Large intestine (tissue), 3 donors: ENCODE data around the gene ABR. TPM values are rescaled to one million over a fixed set of nuclear protein-coding genes. Genes with fewer than 3 reads are reported as not detected.

Experiments used
- DNase-seq, 2 donors: peaks; one replicate each; pipeline versions ENCODE4 v3.0.0 to v3.0.0-alpha.2; 2013
- H3K27ac ChIP-seq: one replicate; pipeline ENCODE4 v1.5.1; 2013; ENCODE audit warnings: low read length
- H3K27me3 ChIP-seq: 2 replicates; pipeline ENCODE4 v1.6.1; 2013; ENCODE audit warnings: low read length; ENCODE audit not compliant: control insufficient read depth, insufficient read depth
- H3K36me3 ChIP-seq: 2 replicates; pipeline ENCODE4 v1.6.1; 2013; ENCODE audit warnings: low read length; ENCODE audit not compliant: control insufficient read depth, insufficient read depth
- H3K4me1 ChIP-seq: one replicate; pipeline ENCODE4 v1.6.1; 2013; ENCODE audit warnings: low read length; ENCODE audit not compliant: control insufficient read depth, insufficient read depth
- H3K4me3 ChIP-seq: one replicate; pipeline ENCODE4 v1.5.1; 2013; ENCODE audit warnings: low read length
- H3K9me3 ChIP-seq: one replicate; pipeline ENCODE4 v1.6.1; 2013; ENCODE audit warnings: mild to moderate bottlenecking, low read depth, low read length, moderate library complexity; ENCODE audit not compliant: control insufficient read depth
- WGBS: methylation state at CpG from one replicate; pipeline ENCODE4 v1.1.5; 2013; ENCODE audit warnings: low lambda C conversion rate; ENCODE audit not compliant: insufficient coverage; 5-methylcytosine and 5-hydroxymethylcytosine counted together
- polyA plus RNA-seq: library from polyadenylated mRNA; unstranded; fragments of 120-200 nt; gene quantifications from one replicate; pipeline ENCODE4 v1.2.1, GENCODE V29; 2013

Gene ABR
- polyA plus RNA-seq, 1 donor = 125 TPM

- Histone ChIP-seq H3K9me3 (no peaks in the 10 kb centered on the region), H3K36me3 (no peaks in the 10 kb centered on the region), H3K27ac (no peak overlapping the region), H3K4me3 (no peak overlapping the region), H3K4me1 (no peaks in the 10 kb centered on the region), H3K27me3 (peaks cover 15% of the 10 kb centered on the region)
- no CpG with 5 or more reads among the region's 8 CpGs for WGBS
- no peak for DNase-seq
Observed at GRCh38 chr17:1222321-1222720, 42.5 kb upstream of the ABR start.

- Histone ChIP-seq H3K36me3 (no peaks in the 10 kb centered on the region), H3K27me3 (peaks cover 14% of the 10 kb centered on the region)
- 81% methylated on average over 2 of the region's 7 CpGs for WGBS
Observed at GRCh38 chr17:1221209-1221608, 41.4 kb upstream of the ABR start.

GRCh38 chr17:1220346-1220745, 40.6 kb upstream of the ABR start:
- 80% methylated on average over 1 of the region's 14 CpGs for WGBS
- Histone ChIP-seq H3K27me3 (peaks cover 8% of the 10 kb centered on the region), H3K36me3 (no peaks in the 10 kb centered on the region), H3K27ac (no peak overlapping the region), H3K9me3 (no peaks in the 10 kb centered on the region), H3K4me3 (no peak overlapping the region), H3K4me1 (no peaks in the 10 kb centered on the region)
- no peak for DNase-seq

More at GRCh38 chr17:1221209-1221608, 41.4 kb upstream of the ABR start:
- no peak for DNase-seq
- H3K4me1 ChIP-seq = no peaks in the 10 kb centered on the region
- H3K4me3 ChIP-seq = no peak overlapping the region
- no peaks in the 10 kb centered on the region for H3K9me3 ChIP-seq
- H3K27ac ChIP-seq = no peak overlapping the region

- Histone ChIP-seq H3K36me3 (no peaks in the 10 kb centered on the region), H3K4me1 (no peaks in the 10 kb centered on the region), H3K9me3 (no peaks in the 10 kb centered on the region), H3K27ac (no peak overlapping the region), H3K27me3 (peaks cover 8% of the 10 kb centered on the region), H3K4me3 (no peak overlapping the region)
- WGBS = no CpG with 5 or more reads among the region's 12 CpGs
- DNase-seq = no peak
Observed at GRCh38 chr17:1217089-1217385, 37.3 kb upstream of the ABR start.

- 100% methylated on average over 1 of the region's 19 CpGs for WGBS
- H3K4me3 ChIP-seq = no peak overlapping the region
- no peak overlapping the region for H3K27ac ChIP-seq
- no peaks in the 10 kb centered on the region for H3K9me3 ChIP-seq
- H3K4me1 ChIP-seq = no peaks in the 10 kb centered on the region
- no peak for DNase-seq
- H3K36me3 ChIP-seq = no peaks in the 10 kb centered on the region
- peaks cover 8% of the 10 kb centered on the region for H3K27me3 ChIP-seq
Observed at GRCh38 chr17:1216217-1217088, 36.7 kb upstream of the ABR start.

- Histone ChIP-seq H3K4me1 (peaks cover 2% of the 10 kb centered on the region), H3K9me3 (no peaks in the 10 kb centered on the region), H3K27ac (no peak overlapping the region), H3K4me3 (no peak overlapping the region), H3K27me3 (peaks cover 19% of the 10 kb centered on the region), H3K36me3 (no peaks in the 10 kb centered on the region)
- WGBS = no CpG with 5 or more reads among the region's 4 CpGs
- no peak for DNase-seq
Observed at GRCh38 chr17:1212946-1213345, 33.2 kb upstream of the ABR start.

GRCh38 chr17:1211287-1211686, 31.5 kb upstream of the ABR start:
- no peaks in the 10 kb centered on the region for H3K9me3 ChIP-seq
- H3K4me3 ChIP-seq = no peak overlapping the region
- H3K27me3 ChIP-seq = peaks cover 13% of the 10 kb centered on the region
- 13% methylated on average over 2 of the region's 5 CpGs for WGBS
- no peak overlapping the region for H3K27ac ChIP-seq
- H3K4me1 ChIP-seq = peaks cover 2% of the 10 kb centered on the region
- no peaks in the 10 kb centered on the region for H3K36me3 ChIP-seq
- DNase-seq = no peak

- no peaks in the 10 kb centered on the region for H3K36me3 ChIP-seq
- WGBS = 86% methylated on average over 1 of the region's 6 CpGs
- H3K9me3 ChIP-seq = peaks cover under 1% of the 10 kb centered on the region
- DNase-seq = no peak
- H3K4me3 ChIP-seq = no peak overlapping the region
- H3K27me3 ChIP-seq = peaks cover 16% of the 10 kb centered on the region
- no peak overlapping the region for H3K27ac ChIP-seq
- peaks cover 2% of the 10 kb centered on the region for H3K4me1 ChIP-seq
Observed at GRCh38 chr17:1208966-1209365, 29.2 kb upstream of the ABR start.

GRCh38 chr17:1206026-1206777, 26.4 kb upstream of the ABR start:
- no peak overlapping the region for H3K27ac ChIP-seq
- peaks cover 2% of the 10 kb centered on the region for H3K4me1 ChIP-seq
- H3K4me3 ChIP-seq = no peak overlapping the region
- H3K36me3 ChIP-seq = no peaks in the 10 kb centered on the region
- DNase-seq = no peak
- H3K27me3 ChIP-seq = peaks cover 19% of the 10 kb centered on the region
- no CpG with 5 or more reads among the region's 12 CpGs for WGBS
- peaks cover 10% of the 10 kb centered on the region for H3K9me3 ChIP-seq

- Histone ChIP-seq H3K4me3 (peak overlapping the region; percentile 50), H3K27ac (no peak overlapping the region), H3K4me1 (peaks cover under 1% of the 10 kb centered on the region), H3K9me3 (peaks cover 10% of the 10 kb centered on the region), H3K36me3 (no peaks in the 10 kb centered on the region), H3K27me3 (peaks cover 11% of the 10 kb centered on the region)
- no peak for DNase-seq
- no CpG with 5 or more reads among the region's 19 CpGs for WGBS
Observed at GRCh38 chr17:1203967-1204291, 24.1 kb upstream of the ABR start.
